Ovary (tissue), 9 donors: Measurements from ENCODE around the gene MEGF10. TPM values are rescaled to one million over a fixed set of nuclear protein-coding genes. Genes with fewer than 3 reads are reported as not detected.

Experiments used
- DNase-seq, 5 donors: peaks; one replicate each; pipeline ENCODE4 v3.0.0-alpha.2; 2019 to 2020
- H3K27ac ChIP-seq, 2 donors: fragments of 200-600 bp; one replicate each; pipeline versions ENCODE4 v1.5.1 to v1.8.0; 2019 to 2022
- H3K27me3 ChIP-seq: fragments of 200-600 bp; one replicate; pipeline ENCODE4 v1.8.0; 2022
- H3K36me3 ChIP-seq: fragments of 200-600 bp; sonication (generic); one replicate; pipeline ENCODE4 v1.5.1; 2019
- H3K4me1 ChIP-seq: one replicate; pipeline ENCODE4 v1.8.1; 2013; ENCODE audit warnings: mild to moderate bottlenecking, moderate library complexity; ENCODE audit not compliant: insufficient read depth
- H3K4me3 ChIP-seq: fragments of 200-600 bp; sonication (generic); one replicate; pipeline ENCODE4 v1.5.1; 2017
- H3K9me3 ChIP-seq, 2 donors: fragments of 200-600 bp in 1 of 2; sonication (generic) in 1 of 2; one replicate each; pipeline versions ENCODE4 v1.5.1 to v1.8.1; 2013 to 2019; ENCODE audit warnings: mild to moderate bottlenecking in 1 of 2, moderate library complexity in 1 of 2
- EP300 ChIP-seq: sonication (generic); formaldehyde crosslinking; IDR thresholded peaks from one replicate; pipeline ENCODE4 v1.6.1; 2017; ENCODE audit warnings: antibody characterized with exemption
- POLR2A ChIP-seq: fragments of 450-650 bp; IDR thresholded peaks from one replicate; pipeline ENCODE4 v1.6.1; 2017; ENCODE audit warnings: antibody characterized with exemption, mild to moderate bottlenecking, moderate library complexity
- WGBS, 3 donors: extraction: QIAGEN DNeasy Blood & Tissue Kit in 1 of 3; methylation state at CpG; one replicate each; pipeline versions ENCODE4 v1.1.5 to v1.1.7; 2013 to 2017; 5-methylcytosine and 5-hydroxymethylcytosine counted together
- intact Hi-C, 4 donors: fragments of 100-400 bp; cut with DNase I; formaldehyde crosslinking; loops; one replicate each; pipeline versions ENCODE4 v1.11.0 to v1.15.1; 2022 to 2023
- polyA plus RNA-seq, 2 donors: library from polyadenylated mRNA; stranded (reverse); fragments of 200-250 nt in 1 of 2; fragments of 350-450 nt in 1 of 2; fragmentation: Illumina TruSeq in 1 of 2; extraction: RNeasy Lipid Tissue Mini Kit (QIAGEN cat#74804) in 1 of 2; gene quantifications; one replicate each; pipeline ENCODE4 v1.2.3, GENCODE V29; 2013 to 2014
- total RNA-seq, 7 donors: library from RNA; depleted of rRNA in 2 of 7; stranded (reverse); fragments of >200 nt in 2 of 7; fragmentation: NEBNext Ultra II Directional in 3 of 7; extraction: Animal tissue kit (Norgen Biotek cat#: 25700) in 3 of 7; gene quantifications; one replicate each; pipeline versions ENCODE4 v1.1.0 to v1.2.4, GENCODE V29; 2016 to 2023
- TF ChIP-seq, protein P1 (sequence below), 3 donors: fragments of 450-650 bp in 2 of 3; fragments of 200-600 bp in 1 of 3; IDR thresholded peaks; one replicate each; pipeline versions ENCODE4 v1.5.1 to v1.8.0; 2016 to 2022; ENCODE audit warnings: antibody characterized with exemption in 3 of 3, mild to moderate bottlenecking in 1 of 3
- donor health status: DM: no; HTN: no; CAD: no; lungs with moderate emphysema.
- donor health status: DM: no; HTN: no; CAD: no.
- donor health status: Bipolar disorder and iron deficiency.
- donor health status: DM: yes; HTN: yes; CAD: no.
- donor health status: DM: no; HTN: no; CAD: no.
- donor health status: DM: yes; HTN: yes; CAD: no.

MEGF10 gene
- total and polyA plus RNA-seq, 9 donors = 0.10 to 1.2 (median 0.51) TPM; not detected in 1

DNA sequence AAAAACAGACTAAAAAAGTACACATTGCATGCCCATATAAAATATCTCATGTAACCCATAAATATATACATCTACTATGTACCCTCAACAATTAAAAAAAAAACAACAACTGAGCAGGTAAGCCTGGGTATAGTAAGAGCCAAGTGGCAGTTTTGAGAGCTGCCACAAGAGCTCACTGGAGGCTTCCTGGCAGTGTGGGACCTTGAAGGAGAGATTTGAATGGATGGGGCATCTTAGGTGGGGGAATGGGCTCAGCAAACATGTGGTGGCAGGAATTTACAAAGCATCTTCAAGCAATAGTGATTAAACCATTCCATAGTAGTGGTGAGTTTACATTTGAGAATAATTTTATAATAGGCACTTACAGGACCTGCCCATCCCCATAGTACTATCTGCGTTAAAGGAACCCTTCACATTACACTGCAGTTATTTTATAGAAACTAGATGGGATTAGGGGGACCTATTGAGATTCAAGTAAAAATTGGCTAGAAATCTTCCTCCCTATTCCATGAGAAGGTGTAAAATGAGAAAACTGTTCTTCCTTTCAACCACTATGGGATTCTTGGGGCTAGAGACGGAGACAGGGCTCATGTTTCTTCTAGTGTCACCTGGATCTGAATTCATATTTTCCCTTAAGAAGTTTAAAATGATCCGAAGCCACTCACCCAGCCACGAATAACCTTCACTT lies 6.9 kb downstream of the MEGF10 start:
- Histone ChIP-seq H3K27me3 (no peaks in the 10 kb centered on the region), H3K27ac (no peak overlapping the region), H3K4me3 (no peak overlapping the region), H3K4me1 (peaks cover 1% of the 10 kb centered on the region), H3K36me3 (no peaks in the 10 kb centered on the region), H3K9me3 (no peaks in the 10 kb centered on the region)
- intact Hi-C loops = no loop called here
- TF ChIP-seq POLR2A = no peak
- TF ChIP-seq, protein P1, sequence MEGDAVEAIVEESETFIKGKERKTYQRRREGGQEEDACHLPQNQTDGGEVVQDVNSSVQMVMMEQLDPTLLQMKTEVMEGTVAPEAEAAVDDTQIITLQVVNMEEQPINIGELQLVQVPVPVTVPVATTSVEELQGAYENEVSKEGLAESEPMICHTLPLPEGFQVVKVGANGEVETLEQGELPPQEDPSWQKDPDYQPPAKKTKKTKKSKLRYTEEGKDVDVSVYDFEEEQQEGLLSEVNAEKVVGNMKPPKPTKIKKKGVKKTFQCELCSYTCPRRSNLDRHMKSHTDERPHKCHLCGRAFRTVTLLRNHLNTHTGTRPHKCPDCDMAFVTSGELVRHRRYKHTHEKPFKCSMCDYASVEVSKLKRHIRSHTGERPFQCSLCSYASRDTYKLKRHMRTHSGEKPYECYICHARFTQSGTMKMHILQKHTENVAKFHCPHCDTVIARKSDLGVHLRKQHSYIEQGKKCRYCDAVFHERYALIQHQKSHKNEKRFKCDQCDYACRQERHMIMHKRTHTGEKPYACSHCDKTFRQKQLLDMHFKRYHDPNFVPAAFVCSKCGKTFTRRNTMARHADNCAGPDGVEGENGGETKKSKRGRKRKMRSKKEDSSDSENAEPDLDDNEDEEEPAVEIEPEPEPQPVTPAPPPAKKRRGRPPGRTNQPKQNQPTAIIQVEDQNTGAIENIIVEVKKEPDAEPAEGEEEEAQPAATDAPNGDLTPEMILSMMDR (IDR thresholded peaks at IDR 0.05) = no peak
- no peak for TF ChIP-seq EP300
- no peak for DNase-seq
- WGBS, 3 donors = 81 to 95% (median 83%) methylated on average over 4 of the region's 4 CpGs

- intact Hi-C loops = no loop called here
- WGBS, 3 donors = 83 to 89% (median 85%) methylated on average over 4 of the region's 4 CpGs
- TF ChIP-seq EP300 = no peak
- no peak for TF ChIP-seq POLR2A
- TF ChIP-seq, protein P1 (IDR thresholded peaks at IDR 0.05) = no peak
- Histone ChIP-seq H3K27me3 (no peaks in the 10 kb centered on the region), H3K36me3 (no peaks in the 10 kb centered on the region), H3K4me1 (peaks cover 1% of the 10 kb centered on the region), H3K27ac (no peak overlapping the region), H3K4me3 (no peak overlapping the region), H3K9me3 (no peaks in the 10 kb centered on the region)
- DNase-seq = no peak
Measured at GRCh38 chr5:127298036-127298429, 7.4 kb downstream of the MEGF10 start.

DNA sequence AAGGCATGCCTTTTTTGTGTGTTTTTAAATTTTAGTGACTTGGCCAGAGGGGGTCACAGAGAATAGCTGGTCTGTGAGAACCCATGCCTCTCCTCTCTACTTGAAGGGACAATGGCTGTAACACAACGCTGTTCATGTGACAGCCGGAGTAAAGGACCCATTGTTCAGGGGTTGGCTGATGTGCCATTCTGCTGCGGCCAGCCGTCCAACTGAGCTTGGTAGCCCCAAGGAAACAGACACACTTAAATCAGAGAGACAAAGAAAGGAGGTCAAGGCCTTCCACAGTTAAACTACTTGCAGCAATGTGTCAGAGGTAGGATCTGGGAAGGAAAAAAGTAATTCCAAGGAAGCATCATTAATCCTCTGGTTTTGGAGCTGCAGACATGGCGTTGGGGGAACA lies 8.1 kb downstream of the MEGF10 start:
- H3K4me1 ChIP-seq = peaks cover 1% of the 10 kb centered on the region
- H3K4me3 ChIP-seq = no peak overlapping the region
- no peak overlapping the region for H3K27ac ChIP-seq
- TF ChIP-seq POLR2A = no peak
- TF ChIP-seq, protein P1 (IDR thresholded peaks at IDR 0.05) = no peak
- TF ChIP-seq EP300 = no peak
- no peaks in the 10 kb centered on the region for H3K9me3 ChIP-seq
- no peaks in the 10 kb centered on the region for H3K36me3 ChIP-seq
- intact Hi-C loops = no loop called here
- DNase-seq = no peak
- H3K27me3 ChIP-seq = no peaks in the 10 kb centered on the region
- 87 to 92% (median 88%) methylated on average over 5 of the region's 5 CpGs for WGBS, 3 donors

- no peaks in the 10 kb centered on the region for H3K27me3 ChIP-seq
- peaks cover 1% of the 10 kb centered on the region for H3K4me1 ChIP-seq
- intact Hi-C loops = no loop called here
- WGBS, 3 donors = 51 to 55% (median 51%) methylated on average over 2 of the region's 2 CpGs
- no peak overlapping the region for H3K27ac ChIP-seq
- no peak for DNase-seq
- H3K36me3 ChIP-seq = no peaks in the 10 kb centered on the region
- TF ChIP-seq POLR2A = no peak
- no peak for TF ChIP-seq EP300
- TF ChIP-seq, protein P1 (IDR thresholded peaks at IDR 0.05) = no peak
- no peak overlapping the region for H3K4me3 ChIP-seq
- H3K9me3 ChIP-seq = no peaks in the 10 kb centered on the region
Measured at GRCh38 chr5:127299678-127300077, 9.1 kb downstream of the MEGF10 start.
